Osteoblast (primary cell): ENCODE results near the gene JUP. TPM values are rescaled to one million over a fixed set of nuclear protein-coding genes. Genes with fewer than 3 reads are reported as not detected.

ENCODE experiments used
- DNase-seq: peaks from one replicate; pipeline ENCODE4 v3.0.0; 2011; ENCODE audit warnings: low spot score, mixed read lengths; ENCODE audit not compliant: insufficient read length; ENCODE audit errors: missing footprints
- H2AFZ ChIP-seq: 2 replicates; pipeline ENCODE4 v1.6.0; 2011; ENCODE audit warnings: mild to moderate bottlenecking, low read length
- H3K27ac ChIP-seq: 2 replicates; pipeline ENCODE4 v1.5.1; 2011; ENCODE audit warnings: mild to moderate bottlenecking, low read depth, low read length, moderate library complexity
- H3K27me3 ChIP-seq: 2 replicates; pipeline ENCODE4 v1.6.0; 2012; ENCODE audit warnings: mild to moderate bottlenecking, control low read depth, inconsistent platforms, low read length, moderate library complexity; ENCODE audit not compliant: insufficient read depth
- H3K36me3 ChIP-seq: 2 replicates; pipeline ENCODE4 v1.5.1; 2011; ENCODE audit warnings: mild to moderate bottlenecking, low read length, control low read depth, moderate library complexity; ENCODE audit not compliant: insufficient read depth
- H3K4me1 ChIP-seq: 2 replicates; pipeline ENCODE4 v1.5.1; 2011; ENCODE audit warnings: mild to moderate bottlenecking, low read length, control low read depth, moderate library complexity; ENCODE audit not compliant: insufficient read depth
- H3K4me2 ChIP-seq: 2 replicates; pipeline ENCODE4 v1.6.0; 2011; ENCODE audit warnings: mild to moderate bottlenecking, low read length; ENCODE audit not compliant: insufficient read depth
- H3K4me3 ChIP-seq: fragments of 200-600 bp; sonication (generic); 3 replicates; pipeline ENCODE4 v1.5.1; 2012; ENCODE audit warnings: mild to moderate bottlenecking, low read length, inconsistent platforms; ENCODE audit not compliant: insufficient read depth
- H3K79me2 ChIP-seq: 2 replicates; pipeline ENCODE4 v1.6.0; 2012; ENCODE audit warnings: mild to moderate bottlenecking, low read length, control low read depth, inconsistent platforms; ENCODE audit not compliant: insufficient read depth
- H3K9me3 ChIP-seq: 2 replicates; pipeline ENCODE4 v1.5.1; 2011; ENCODE audit warnings: low read depth, low read length, control low read depth
- H4K20me1 ChIP-seq: 2 replicates; pipeline ENCODE4 v1.6.0; 2012; ENCODE audit warnings: mild to moderate bottlenecking, low read length, control low read depth; ENCODE audit not compliant: insufficient read depth
- total RNA-seq: library from RNA; depleted of rRNA; stranded (reverse); fragments of >200 nt; gene quantifications from 2 replicates; pipeline ENCODE4 v1.2.3, GENCODE V29; 2012
- TF ChIP-seq, protein P1 (sequence below): IDR thresholded peaks from 2 replicates; pipeline ENCODE4 v1.5.1; 2011; ENCODE audit warnings: mild to moderate bottlenecking, low read depth, low read length, moderate library complexity; ENCODE audit errors: extremely low read depth

The JUP gene
- total RNA-seq, 1 donor = 24.2 TPM

- H3K27ac ChIP-seq = no peak overlapping the region
- H2AFZ ChIP-seq = no peak overlapping the region
- no peaks in the 10 kb centered on the region for H3K9me3 ChIP-seq
- H3K27me3 ChIP-seq = no peaks in the 10 kb centered on the region
- peak; percentile 61 for DNase-seq
- H3K4me3 ChIP-seq = no peak overlapping the region
- TF ChIP-seq, protein P1, sequence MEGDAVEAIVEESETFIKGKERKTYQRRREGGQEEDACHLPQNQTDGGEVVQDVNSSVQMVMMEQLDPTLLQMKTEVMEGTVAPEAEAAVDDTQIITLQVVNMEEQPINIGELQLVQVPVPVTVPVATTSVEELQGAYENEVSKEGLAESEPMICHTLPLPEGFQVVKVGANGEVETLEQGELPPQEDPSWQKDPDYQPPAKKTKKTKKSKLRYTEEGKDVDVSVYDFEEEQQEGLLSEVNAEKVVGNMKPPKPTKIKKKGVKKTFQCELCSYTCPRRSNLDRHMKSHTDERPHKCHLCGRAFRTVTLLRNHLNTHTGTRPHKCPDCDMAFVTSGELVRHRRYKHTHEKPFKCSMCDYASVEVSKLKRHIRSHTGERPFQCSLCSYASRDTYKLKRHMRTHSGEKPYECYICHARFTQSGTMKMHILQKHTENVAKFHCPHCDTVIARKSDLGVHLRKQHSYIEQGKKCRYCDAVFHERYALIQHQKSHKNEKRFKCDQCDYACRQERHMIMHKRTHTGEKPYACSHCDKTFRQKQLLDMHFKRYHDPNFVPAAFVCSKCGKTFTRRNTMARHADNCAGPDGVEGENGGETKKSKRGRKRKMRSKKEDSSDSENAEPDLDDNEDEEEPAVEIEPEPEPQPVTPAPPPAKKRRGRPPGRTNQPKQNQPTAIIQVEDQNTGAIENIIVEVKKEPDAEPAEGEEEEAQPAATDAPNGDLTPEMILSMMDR = no peak
- H3K4me2 ChIP-seq = no peak overlapping the region
- peaks cover 6% of the 10 kb centered on the region for H4K20me1 ChIP-seq
- no peaks in the 10 kb centered on the region for H3K36me3 ChIP-seq
- H3K4me1 ChIP-seq = peaks cover 14% of the 10 kb centered on the region
- H3K79me2 ChIP-seq = no peaks in the 10 kb centered on the region
Observed at GRCh38 chr17:41775394-41776226, 10.9 kb downstream of the JUP start.

DNA sequence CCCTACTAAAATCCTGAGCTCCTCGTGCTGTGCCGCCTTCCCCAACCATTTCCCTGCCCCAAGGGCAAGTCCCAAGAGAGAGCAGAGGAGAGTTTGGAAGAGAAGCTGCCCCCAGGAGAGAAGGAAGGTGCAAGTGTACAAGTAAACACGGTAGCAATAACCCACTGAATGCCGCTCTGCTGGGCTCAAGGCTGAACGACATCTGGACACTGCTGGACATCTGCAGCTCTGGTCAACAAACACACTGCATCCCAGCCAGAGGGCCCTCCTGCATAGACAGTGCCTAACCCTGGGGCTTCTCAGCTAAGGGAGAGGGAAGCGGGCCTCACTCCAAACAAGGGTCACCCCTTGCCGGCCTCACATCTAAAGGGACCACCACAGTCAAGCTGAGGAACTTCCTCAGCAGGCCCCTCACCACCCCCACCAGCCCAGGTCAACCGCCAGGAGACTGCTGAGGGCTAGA, 12.7 kb downstream of the JUP start:
- peaks cover 6% of the 10 kb centered on the region for H4K20me1 ChIP-seq
- peak; percentile 83 for DNase-seq
- no peaks in the 10 kb centered on the region for H3K27me3 ChIP-seq
- TF ChIP-seq, protein P1 = no peak
- peaks cover 14% of the 10 kb centered on the region for H3K4me1 ChIP-seq
- no peak overlapping the region for H3K4me2 ChIP-seq
- H3K4me3 ChIP-seq = no peak overlapping the region
- no peak overlapping the region for H3K27ac ChIP-seq
- H3K9me3 ChIP-seq = no peaks in the 10 kb centered on the region
- no peaks in the 10 kb centered on the region for H3K79me2 ChIP-seq
- no peaks in the 10 kb centered on the region for H3K36me3 ChIP-seq
- no peak overlapping the region for H2AFZ ChIP-seq

DNA sequence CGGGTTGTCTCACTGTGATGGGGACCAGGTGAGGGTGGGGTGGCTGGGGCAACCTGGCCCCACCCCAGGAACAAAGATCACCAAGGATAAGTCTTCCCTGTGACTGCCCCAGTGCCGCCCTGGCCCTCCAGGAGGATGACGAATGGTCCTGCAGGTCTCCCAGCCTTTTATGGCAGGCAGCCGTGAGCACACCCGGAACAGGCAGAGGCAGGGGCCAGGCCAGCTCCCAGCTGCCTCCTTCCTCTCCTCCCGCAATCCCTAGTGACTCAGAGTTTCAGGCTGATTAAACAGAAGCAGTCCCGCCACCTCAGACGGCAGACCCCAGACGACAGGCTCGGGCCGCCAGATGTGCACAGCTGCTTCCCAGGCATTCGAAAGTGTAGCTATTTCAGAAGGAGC, 13.3 kb downstream of the JUP start:
- peak; percentile 98 for DNase-seq
- no peaks in the 10 kb centered on the region for H3K36me3 ChIP-seq
- peaks cover 6% of the 10 kb centered on the region for H4K20me1 ChIP-seq
- H3K4me3 ChIP-seq = no peak overlapping the region
- H3K79me2 ChIP-seq = no peaks in the 10 kb centered on the region
- H2AFZ ChIP-seq = no peak overlapping the region
- H3K4me1 ChIP-seq = peaks cover 13% of the 10 kb centered on the region
- no peak overlapping the region for H3K27ac ChIP-seq
- H3K9me3 ChIP-seq = no peaks in the 10 kb centered on the region
- H3K27me3 ChIP-seq = no peaks in the 10 kb centered on the region
- TF ChIP-seq, protein P1 = no peak
- H3K4me2 ChIP-seq = no peak overlapping the region

DNA sequence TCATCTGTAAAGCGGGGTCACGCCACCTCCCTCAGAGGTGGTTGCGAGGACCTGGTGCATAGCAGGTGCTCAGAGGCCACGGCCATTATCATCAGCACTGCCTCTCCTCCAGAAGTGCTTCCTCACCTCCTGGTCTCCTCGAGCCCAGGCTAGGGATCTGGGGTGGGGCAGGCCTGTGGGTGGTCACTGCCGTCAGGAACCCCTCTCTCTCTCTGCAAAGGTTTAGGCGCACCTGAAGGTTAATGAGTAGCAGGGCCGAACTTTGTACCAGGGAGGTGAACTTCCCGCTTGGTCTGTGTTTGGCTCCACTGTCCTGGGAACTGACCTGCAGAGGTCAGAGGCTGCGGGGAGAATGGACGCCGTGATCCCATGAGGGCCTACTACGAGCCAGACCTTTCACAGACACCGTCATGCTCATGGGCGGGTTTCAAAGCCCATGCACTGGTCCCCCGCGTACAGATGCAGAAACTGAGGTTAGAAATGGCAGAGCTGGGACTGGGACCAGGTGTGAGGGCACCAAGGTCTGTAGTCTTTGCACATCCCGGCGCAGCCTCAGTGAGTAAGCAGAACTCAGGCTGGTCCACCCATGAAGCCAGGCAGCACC, 13.8 kb downstream of the JUP start:
- TF ChIP-seq, protein P1 = no peak
- Histone ChIP-seq H2AFZ (no peak overlapping the region), H3K27ac (no peak overlapping the region), H3K79me2 (no peaks in the 10 kb centered on the region), H3K27me3 (no peaks in the 10 kb centered on the region), H3K9me3 (no peaks in the 10 kb centered on the region), H3K4me1 (peaks cover 8% of the 10 kb centered on the region), H4K20me1 (peaks cover 6% of the 10 kb centered on the region), H3K4me2 (no peak overlapping the region), H3K36me3 (no peaks in the 10 kb centered on the region), H3K4me3 (no peak overlapping the region)
- DNase-seq = peak; percentile 75
